Measurements from ENCODE around the gene RHOBTB1.
"Not testable (repeated sequence)": the region's sequence is repeated elsewhere in the genome, so short reads cannot be mapped to it uniquely, and the experiment has no call there.

DNA sequence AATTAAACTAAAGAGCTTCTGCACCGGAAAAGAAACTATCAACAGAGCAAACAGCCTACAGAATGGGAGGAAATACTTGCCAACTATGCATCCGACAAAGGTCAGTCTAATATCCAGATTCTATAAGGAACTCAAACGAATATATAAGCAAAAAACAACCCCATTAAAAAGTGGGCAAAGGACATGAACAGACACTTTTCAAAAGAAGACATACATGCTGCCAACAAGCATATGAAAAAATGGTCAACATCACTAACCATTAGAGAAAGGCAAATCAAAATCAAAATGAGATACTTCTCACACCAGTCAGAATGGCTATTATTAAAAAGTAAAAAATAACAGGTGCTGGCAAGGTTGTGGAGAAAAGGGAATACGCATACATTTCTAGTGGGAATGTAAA, 111.8 kb downstream of the RHOBTB1 start:
- TF ChIP-seq SNAI2 (CRISPR knock-in tag; IDR thresholded peaks at IDR 0.05); TCF4 (CRISPR knock-in tag; IDR thresholded peaks at IDR 0.05; ENCODE audit: borderline replicate concordance); ZFP3 (CRISPR knock-in tag; IDR thresholded peaks at IDR 0.05); CREB5 (CRISPR knock-in tag; IDR thresholded peaks at IDR 0.05; ENCODE audit: low read depth); ZNF8 (CRISPR knock-in tag; IDR thresholded peaks at IDR 0.05); ZFP30 (CRISPR knock-in tag; IDR thresholded peaks at IDR 0.05); ZNF565 (CRISPR knock-in tag; conservative IDR thresholded peaks at IDR 0.05; ENCODE audit: low read depth); ESRRG (CRISPR knock-in tag; IDR thresholded peaks at IDR 0.05); GLIS3 (CRISPR knock-in tag; IDR thresholded peaks at IDR 0.05); ISL1 (CRISPR knock-in tag; IDR thresholded peaks at IDR 0.05); BACH2 (CRISPR knock-in tag; IDR thresholded peaks at IDR 0.05; ENCODE audit: borderline replicate concordance): not testable (repeated sequence)
- TF ChIP-seq, protein P1, sequence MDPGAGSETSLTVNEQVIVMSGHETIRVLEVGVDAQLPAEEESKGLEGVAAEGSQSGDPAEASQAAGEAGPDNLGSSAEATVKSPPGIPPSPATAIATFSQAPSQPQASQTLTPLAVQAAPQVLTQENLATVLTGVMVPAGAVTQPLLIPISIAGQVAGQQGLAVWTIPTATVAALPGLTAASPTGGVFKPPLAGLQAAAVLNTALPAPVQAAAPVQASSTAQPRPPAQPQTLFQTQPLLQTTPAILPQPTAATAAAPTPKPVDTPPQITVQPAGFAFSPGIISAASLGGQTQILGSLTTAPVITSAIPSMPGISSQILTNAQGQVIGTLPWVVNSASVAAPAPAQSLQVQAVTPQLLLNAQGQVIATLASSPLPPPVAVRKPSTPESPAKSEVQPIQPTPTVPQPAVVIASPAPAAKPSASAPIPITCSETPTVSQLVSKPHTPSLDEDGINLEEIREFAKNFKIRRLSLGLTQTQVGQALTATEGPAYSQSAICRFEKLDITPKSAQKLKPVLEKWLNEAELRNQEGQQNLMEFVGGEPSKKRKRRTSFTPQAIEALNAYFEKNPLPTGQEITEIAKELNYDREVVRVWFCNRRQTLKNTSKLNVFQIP (CRISPR knock-in tag; IDR thresholded peaks at IDR 0.05; ENCODE audit: borderline replicate concordance, low read depth): not testable (repeated sequence)
- TF ChIP-seq, protein P2, sequence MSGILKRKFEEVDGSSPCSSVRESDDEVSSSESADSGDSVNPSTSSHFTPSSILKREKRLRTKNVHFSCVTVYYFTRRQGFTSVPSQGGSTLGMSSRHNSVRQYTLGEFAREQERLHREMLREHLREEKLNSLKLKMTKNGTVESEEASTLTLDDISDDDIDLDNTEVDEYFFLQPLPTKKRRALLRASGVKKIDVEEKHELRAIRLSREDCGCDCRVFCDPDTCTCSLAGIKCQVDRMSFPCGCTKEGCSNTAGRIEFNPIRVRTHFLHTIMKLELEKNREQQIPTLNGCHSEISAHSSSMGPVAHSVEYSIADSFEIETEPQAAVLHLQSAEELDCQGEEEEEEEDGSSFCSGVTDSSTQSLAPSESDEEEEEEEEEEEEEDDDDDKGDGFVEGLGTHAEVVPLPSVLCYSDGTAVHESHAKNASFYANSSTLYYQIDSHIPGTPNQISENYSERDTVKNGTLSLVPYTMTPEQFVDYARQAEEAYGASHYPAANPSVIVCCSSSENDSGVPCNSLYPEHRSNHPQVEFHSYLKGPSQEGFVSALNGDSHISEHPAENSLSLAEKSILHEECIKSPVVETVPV (CRISPR knock-in tag; IDR thresholded peaks at IDR 0.05): not testable (repeated sequence)

Measured in SK-N-SH treated with all-trans-retinoic acid at 6 μM for 48 hours (cell line).